SKM-1 treated with dmso at 0.1 percent for 144 hours (cell line): ENCODE data around the gene PRX.
"Not testable (repeated sequence)": the region's sequence is repeated elsewhere in the genome, so short reads cannot be mapped to it uniquely, and the experiment has no call there.

ENCODE experiments used
- DNase-seq: peaks from one replicate; lab custom pipeline; 2025; ENCODE audit not compliant: unreplicated experiment; lab: John Stamatoyannopoulos, UW

The PRX gene, protein sequence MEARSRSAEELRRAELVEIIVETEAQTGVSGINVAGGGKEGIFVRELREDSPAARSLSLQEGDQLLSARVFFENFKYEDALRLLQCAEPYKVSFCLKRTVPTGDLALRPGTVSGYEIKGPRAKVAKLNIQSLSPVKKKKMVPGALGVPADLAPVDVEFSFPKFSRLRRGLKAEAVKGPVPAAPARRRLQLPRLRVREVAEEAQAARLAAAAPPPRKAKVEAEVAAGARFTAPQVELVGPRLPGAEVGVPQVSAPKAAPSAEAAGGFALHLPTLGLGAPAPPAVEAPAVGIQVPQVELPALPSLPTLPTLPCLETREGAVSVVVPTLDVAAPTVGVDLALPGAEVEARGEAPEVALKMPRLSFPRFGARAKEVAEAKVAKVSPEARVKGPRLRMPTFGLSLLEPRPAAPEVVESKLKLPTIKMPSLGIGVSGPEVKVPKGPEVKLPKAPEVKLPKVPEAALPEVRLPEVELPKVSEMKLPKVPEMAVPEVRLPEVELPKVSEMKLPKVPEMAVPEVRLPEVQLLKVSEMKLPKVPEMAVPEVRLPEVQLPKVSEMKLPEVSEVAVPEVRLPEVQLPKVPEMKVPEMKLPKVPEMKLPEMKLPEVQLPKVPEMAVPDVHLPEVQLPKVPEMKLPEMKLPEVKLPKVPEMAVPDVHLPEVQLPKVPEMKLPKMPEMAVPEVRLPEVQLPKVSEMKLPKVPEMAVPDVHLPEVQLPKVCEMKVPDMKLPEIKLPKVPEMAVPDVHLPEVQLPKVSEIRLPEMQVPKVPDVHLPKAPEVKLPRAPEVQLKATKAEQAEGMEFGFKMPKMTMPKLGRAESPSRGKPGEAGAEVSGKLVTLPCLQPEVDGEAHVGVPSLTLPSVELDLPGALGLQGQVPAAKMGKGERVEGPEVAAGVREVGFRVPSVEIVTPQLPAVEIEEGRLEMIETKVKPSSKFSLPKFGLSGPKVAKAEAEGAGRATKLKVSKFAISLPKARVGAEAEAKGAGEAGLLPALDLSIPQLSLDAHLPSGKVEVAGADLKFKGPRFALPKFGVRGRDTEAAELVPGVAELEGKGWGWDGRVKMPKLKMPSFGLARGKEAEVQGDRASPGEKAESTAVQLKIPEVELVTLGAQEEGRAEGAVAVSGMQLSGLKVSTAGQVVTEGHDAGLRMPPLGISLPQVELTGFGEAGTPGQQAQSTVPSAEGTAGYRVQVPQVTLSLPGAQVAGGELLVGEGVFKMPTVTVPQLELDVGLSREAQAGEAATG (N-terminal part only)

GRCh38 chr19:40413291-40413845, at the start of gene PRX:
PRX (minus strand) TSS chr19:40413378; CDS start chr19:40407932, 5,446 bp downstream.
- no peak for DNase-seq

GRCh38 chr19:40461669-40462221, 48.6 kb upstream of the PRX start:
- peak; percentile 84 for DNase-seq

DNA sequence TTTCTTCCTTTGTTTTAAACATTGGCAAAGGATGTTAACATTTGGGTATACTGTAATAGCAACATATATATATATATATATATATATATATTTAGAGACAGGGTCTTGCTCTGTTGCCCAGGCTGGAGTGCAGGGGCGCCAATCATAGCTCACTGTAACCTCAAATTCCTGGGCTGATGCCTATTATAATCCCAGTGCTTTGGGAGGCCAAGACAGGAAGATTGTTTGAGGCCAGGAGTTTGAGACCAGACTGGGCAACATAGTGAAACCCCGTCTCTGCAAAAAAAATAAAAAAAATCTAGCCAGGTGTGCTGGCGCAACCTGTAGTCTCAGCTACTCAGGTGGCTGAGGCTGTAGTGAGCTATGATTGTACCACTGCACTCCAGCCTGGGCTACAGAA, 47.0 kb upstream of the PRX start:
- DNase-seq, result no peak

DNA sequence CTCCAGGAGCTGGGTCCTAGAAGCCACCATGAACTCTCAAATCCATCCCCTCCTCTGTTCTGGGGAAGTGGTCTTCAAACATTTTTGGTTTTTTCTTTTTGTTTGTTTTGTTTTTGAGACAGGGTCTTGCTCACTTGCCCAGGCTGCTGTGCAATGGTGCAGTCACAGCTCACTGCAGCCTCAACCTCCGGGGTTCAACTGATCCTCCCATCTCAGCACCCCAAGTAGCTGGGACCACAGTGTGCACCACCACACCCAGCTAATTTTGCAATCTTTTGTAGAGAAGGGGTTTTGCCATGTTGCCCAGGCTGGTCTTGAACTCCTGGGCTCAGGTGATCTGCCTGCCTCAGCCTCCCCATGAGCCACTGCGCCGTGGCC, 45.4 kb upstream of the PRX start:
- DNase-seq, result no peak

GRCh38 chr19:40457953-40458596, 44.9 kb upstream of the PRX start:
- DNase-seq, result no peak

DNA sequence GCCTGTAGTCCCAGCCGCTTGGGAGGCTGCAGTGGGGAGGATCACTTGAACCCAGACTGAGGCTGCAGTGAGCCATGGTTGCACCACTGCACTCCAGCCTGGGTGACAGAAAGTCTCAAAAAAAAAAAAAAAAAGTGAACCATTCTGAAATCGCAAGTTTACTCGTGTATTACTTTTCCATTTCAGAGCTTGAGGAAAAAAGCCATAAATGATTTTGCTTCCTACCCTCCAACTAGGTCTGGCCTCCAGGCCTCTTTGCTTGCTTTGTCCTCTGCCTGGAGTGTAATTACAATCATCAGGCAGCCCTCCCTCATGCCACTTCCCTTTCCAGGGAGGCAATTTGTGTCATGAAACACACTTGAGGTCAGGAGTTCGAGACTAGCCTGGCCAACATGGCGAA, 43.9 kb upstream of the PRX start:
- no peak for DNase-seq

DNA sequence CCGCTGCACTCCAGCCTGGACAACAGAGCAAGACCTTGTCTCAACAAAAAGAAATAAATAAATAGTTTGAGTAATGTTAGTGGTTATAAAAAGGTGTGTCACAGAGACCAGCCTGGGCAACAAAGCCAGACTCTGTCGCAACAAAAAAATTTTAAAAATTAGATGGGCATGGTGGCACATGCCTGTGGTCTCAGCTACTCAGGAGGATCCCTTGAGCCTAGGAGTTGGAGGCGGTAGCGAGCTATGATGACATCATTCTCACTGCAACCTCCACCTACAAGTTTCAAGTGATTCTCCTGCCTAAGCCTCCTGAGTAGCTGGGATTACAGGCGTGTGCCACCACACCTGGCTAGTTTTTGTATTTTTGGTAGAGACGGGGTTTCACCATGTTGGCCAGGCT, 40.8 kb upstream of the PRX start:
- not testable (repeated sequence) for DNase-seq

DNA sequence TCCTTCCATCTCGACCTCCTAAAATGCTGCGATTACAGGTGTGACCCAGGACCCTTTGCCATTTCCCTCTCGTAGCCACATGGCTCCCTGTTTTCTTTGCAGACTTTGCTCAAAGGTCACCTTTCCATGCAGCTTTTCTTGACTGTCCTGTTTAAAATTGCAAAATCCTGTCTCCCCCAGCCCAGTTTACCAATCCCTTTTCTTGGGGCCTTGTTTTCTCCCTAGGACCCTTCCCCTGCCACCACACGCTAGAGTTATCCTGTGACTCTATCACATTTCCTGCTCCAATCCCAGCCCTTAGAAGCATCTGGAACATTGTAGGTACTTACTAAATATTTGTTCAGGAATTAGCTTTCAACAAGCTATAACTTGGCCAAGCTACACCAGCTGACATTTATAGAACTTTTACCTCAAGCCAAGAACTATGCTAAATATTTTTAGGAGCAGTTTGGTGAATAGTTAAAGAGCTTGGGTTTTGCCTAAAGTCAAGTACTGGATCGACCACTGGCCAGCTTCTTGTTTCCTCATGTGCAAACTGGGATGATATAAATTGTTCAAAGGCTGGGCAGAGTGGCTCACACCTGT, 40.1 kb upstream of the PRX start:
- DNase-seq, result no peak

DNA sequence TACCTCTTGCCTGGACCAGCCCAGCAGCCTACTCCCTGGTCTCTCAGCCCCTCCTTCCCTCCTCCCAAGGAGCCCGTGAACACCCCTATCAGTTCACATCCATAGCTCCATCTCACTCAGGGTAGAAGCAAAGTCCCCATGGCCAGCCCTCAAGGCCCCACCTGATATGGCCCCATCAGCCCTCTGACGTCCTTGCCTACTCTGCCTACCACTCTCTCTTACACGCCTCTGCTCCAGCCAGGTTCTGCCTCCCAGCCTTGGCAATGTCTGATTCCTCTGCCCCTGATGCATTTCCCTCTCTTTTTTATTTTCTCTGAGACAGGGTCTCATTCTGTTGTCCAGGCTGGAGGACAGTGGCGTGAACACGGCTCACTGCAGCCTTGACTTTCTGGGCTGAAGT, 38.8 kb upstream of the PRX start:
- DNase-seq, result no peak

DNA sequence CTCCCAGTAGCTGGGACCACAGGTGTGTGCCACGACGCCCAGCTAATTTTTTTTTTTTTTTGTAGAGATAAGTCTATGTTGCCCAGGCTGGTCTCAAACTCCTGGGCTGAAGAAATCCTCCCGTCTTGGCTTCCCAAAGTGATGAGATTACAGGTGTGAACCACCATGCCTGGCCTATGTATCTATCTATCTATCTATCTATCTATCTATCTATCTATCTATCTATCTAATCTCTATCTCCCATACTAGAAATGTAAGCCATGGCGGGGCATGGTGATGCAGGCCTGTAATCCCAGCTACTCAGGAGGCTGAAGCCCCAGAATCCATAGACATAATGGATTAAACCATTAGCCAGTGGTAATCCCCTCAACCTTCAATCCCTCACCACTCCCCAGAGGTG, 37.5 kb upstream of the PRX start:
- no peak for DNase-seq

DNA sequence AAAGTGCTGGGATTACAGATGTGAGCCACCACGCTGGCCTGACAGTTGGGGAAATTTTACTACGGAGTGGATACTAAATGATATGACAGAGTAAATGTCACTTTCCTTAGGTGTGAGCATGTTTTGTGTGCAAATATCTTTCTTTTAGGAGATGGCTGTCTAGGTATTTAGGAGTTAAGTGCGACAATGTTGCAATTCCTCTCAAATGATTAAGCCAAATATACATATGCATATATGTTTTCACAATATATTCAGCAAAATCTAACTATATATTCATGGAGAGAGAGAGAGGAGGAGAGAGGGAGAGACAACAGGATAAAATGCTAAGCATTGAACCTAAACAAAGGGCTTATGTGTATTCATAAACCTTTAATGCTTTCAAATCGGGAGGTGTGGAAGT, 36.3 kb upstream of the PRX start:
- DNase-seq, result no peak

DNA sequence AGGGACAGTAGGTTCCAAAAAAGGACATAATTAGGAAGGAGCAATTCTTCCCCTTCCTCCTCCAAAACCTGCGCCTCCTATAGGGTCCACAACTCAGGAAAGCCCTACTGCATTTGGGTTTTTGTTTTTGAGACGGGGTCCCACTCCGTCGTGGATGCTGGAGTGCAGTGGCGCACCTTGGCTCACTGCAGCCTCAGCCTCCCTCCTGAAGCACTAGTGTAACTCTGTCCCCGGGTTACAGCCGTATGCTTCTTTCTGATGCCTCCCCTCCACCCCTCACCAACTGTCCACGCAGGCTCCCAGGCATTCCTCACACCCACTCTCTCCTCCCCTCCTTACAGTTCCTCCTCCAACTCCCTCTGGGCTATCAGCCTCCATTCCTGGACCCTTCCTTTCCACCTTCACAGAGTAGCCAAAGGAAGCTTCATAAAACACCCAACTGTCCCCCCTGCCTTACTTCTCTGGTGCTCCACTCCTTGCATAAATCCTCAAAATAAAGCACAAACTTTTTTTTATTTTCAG, 33.1 kb upstream of the PRX start:
- no peak for DNase-seq

DNA sequence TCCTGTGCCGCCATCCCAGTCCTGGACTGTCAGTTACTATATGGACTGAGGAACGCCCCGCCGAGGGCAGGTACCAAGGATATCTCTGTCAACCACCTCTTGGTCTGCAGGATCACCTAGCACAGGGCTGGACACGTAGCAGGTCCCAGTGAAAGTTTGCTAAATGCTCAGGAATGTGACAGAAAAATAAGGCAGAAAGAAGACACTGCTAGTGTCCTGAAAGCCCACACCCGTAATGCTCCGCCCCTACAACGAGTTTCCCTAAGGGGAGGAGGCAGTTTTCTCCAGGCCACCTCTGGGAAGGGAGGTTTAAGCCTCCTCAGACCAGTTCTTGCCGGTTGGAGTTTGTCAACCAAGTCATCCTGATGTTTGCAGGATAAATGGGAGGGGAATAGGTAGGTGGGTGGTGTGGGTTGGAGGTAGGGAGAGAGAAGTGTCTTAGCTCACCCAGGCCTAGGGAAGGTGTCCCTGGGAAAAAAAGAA, 32.6 kb upstream of the PRX start:
- no peak for DNase-seq

DNA sequence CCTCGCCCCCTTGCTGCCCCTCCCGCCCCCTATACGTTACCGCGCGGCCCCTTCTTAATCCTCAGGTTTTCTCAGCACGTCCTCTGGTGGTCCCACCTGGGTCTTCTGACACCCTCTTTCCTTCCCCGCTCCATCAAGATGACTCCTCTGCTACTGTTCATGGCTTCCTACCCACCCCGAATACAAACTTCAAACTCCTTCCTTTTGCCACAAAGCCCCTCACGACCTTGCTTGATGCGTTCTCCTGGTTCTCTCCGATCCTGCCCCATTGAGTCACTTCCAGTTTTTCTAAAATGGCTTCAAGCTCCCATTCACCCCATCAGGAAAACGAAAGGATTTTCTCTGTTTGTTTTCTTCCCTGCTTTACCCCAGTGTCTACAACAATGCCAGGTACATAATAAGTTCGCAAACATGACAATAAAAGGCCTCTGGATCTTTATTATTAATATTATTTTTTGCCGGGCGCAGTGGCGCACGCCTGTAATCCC, 31.7 kb upstream of the PRX start:
- DNase-seq, result no peak

DNA sequence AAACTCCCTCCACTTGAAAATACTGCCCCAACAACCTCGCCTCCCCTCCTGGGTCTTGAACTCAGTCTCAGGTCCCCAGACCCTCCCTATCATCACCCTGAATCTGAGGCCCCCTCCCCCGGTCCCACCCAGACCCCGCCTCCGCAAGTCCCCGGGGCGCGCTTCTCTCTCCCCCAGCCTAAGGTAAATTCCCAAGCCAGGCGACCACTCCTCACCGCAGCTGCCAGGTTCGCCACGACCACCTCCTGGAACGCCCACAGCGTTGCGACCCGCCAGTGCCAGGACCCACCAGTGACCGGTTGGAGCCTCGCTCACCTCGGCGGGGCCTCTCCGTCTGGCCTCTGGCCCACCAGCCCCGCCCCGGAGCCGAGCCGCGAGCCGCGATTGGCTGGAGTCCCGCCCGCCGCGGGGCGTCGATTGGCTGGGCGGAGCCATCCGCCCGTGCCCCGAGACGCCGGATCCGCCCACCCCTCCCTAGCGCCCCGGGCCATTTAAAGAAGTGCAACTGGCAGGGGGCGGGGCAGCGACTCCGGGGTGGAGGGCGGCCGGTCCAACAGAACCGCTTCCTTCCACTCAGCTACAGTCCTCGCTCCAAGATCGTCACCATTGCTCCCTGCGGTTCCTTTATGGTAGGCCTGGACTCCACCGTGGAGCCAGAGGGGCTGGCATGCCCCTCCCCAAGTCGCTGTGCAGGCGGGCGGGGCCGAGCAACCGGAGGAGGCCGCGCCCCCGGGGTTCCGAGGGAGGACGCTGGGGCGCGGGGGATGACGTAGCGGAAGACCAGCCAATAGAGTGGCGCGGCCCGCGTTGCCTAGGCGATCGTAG, 31.0 kb upstream of the PRX start, which contains the start of gene SERTAD3:
TSS of gene SERTAD3 (minus strand) at position 336 of the 825 bp plus-strand sequence. CDS start 2,255 bp downstream, outside the sequence.
- peak; percentile 85 for DNase-seq

- peak; percentile 99 for DNase-seq
Observed at GRCh38 chr19:40443131-40443999, 30.2 kb upstream of the PRX start.

GRCh38 chr19:40442328-40443130, 29.4 kb upstream of the PRX start:
- no peak for DNase-seq
